Hypothalamus (tissue), 51 donors: ENCODE results near the gene HSPH1.

Source experiments
- DNase-seq, 51 donors: peaks; one replicate each; lab custom pipeline; 2025; lab: John Stamatoyannopoulos, UW

HSPH1 gene

GRCh38 chr13:31161557-31162150 is at the start of gene HSPH1:
HSPH1 (minus strand) TSS chr13:31161904; CDS start chr13:31161582, 322 bp downstream.
- DNase-seq: peak; percentile 63 to 100 (median 97)

- DNase-seq: no peak
Observed at GRCh38 chr13:31209841-31210210, 48.1 kb upstream of the HSPH1 start.

GRCh38 chr13:31209172-31209840 is 47.6 kb upstream of the HSPH1 start:
- peak in 30 of 51 donors; percentile 5 to 70 (median 35) for DNase-seq

- DNase-seq: no peak
Observed at GRCh38 chr13:31208559-31209122, 46.9 kb upstream of the HSPH1 start.

DNA sequence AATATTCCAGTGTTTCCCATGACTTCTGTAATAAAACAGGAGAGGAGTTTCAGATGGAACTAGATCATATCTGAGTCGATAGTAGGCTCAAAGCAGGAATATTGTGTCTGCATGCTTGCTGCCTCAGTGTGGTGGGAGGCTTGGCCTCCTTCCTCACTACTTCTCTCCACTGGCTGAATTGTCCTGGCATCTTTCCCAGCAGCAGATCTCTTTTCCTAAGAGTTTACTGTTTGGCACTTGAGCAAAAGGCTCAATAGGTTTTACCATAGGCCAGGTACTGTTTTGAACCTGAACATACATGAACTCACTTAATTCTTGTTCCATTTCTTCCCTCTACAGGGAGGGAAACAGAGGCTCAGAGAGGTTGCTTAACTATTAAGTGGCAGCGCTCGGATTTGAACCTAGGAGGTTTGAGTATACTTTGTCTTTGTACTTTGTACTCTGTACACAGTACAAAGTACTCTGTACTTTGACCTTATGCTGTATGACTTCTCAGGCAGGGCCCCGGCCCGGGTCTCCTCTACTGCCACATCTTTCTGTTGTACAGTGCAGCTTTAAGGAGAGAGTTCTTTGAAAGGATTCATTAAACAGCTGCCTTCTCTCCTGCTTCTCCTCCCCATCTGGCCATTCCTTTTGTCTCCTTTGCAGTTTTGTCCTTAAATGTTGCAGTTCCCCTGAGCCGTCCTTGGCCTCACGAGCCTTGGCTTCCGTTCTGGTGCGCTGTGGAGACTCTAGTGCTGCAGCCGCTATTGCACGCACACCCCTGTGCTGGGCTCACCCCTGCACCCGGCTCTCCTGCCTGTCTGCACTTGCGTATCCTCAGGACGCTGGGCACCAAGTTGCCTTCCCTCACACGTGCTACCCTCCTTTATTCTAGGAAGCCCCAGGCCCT is 46.2 kb upstream of the HSPH1 start:
- peak in 3 of 51 donors; percentile 7 to 9 (median 8) for DNase-seq

- DNase-seq: peak in 1 of 51 donors; percentile 25
Observed at GRCh38 chr13:31204592-31204991, 42.9 kb upstream of the HSPH1 start.

GRCh38 chr13:31201341-31202031 is 39.8 kb upstream of the HSPH1 start:
- DNase-seq: peak in 1 of 51 donors; percentile 12

DNA sequence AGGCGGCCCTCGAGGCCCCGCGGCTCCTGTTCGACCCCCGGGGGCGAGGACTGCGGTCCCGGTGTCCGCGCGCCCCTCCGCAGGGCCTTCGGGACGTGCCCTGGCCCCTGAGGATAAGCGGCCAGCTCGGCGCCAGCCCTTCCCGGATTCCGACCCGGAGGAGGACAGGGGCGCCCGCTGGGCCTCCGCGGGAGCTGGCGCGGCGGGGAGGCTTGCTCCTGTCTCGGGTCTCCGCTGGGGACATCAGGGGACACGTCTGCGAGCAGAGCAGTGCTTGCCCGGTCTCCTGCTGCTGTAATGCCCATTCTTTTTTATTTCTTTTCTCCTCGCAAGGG is 38.9 kb upstream of the HSPH1 start:
- peak in 25 of 51 donors; percentile 5 to 61 (median 44) for DNase-seq

DNA sequence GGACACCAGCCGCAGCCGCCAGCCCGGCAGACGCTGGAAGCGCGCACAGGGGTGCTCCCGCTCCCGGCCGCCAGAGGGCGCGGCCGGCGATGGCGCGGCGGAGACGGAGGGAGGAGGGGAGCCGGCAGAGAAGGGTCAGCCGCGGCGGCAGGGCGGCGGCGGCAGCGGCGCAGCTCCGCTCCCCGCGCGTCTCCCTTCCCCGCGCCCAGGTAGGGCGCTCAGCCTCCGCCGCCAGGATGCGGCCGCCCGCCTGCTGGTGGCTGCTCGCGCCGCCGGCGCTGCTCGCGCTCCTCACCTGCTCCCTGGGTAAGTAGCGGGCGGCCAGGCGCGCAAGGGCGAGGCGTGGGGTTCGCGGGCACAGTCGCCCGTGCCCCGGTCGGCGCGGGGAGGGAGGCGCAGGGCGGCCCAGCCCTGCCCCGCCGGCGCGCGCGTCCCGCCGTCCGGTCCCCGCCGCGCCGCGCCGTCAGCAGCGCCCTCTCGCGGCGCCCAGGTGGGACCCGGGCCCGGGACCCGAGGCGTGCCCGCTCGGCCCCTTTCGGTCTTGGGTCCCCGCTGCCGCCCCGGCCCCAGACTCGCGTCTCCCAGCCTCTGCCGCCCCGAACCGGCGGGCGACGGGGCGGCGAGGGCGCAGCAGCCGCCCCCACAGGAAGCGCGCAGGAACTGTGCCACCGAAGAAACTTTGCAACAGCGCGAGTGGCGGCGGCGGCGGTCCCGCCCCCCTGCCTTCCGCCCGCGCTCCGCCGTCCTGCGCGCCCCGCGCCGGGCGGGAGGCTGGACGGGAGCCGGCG is 38.3 kb upstream of the HSPH1 start, which contains the start of gene B3GLCT:
Gene B3GLCT, plus strand, starts transcription at position 127 of the 788 bp plus-strand sequence. Its CDS starts 110 bp downstream, at position 237.
- peak in 49 of 51 donors; percentile 7 to 81 (median 56) for DNase-seq

GRCh38 chr13:31199527-31199848 is 37.8 kb upstream of the HSPH1 start:
- DNase-seq: no peak

- no peak for DNase-seq
Observed at GRCh38 chr13:31198519-31198918, 36.8 kb upstream of the HSPH1 start.

DNA sequence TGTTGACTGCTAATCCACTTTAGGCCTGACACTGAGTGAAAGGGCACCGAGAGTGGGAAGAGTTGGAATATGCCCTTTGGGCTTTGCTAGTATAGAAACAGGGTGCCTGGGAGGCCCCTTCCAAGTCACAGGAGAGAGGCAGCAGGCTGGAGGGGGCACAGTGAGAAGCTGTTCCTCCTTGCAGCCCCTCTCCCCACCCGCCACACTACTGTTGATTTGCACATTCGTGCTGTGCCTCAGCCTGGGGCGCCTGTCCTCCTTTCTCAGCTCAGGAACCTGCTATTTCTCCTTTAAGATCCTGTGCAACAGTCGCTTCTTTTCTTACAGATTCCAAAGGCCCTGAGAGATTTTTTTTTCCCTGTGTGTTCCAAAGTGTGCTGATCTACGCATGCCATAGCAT is 35.3 kb upstream of the HSPH1 start:
- no peak for DNase-seq

DNA sequence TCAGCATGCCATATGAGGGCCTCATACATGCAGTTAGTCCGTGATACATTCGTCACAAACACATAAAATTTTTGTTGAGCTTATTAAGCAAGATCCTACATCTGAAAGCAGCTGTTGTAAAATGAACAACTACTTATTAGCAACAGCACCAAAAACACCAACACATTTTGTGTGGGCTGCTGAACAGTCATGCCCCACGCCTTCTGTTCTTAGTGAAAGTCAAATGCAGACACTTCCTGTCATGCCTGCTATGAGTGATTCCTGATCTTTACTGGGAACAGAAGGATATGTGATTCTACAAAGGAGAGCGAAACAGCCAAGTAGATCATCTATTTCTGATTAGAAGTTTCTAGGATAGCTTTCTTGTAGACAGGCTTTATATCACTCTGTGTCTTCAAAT is 33.9 kb upstream of the HSPH1 start:
- no peak for DNase-seq

DNA sequence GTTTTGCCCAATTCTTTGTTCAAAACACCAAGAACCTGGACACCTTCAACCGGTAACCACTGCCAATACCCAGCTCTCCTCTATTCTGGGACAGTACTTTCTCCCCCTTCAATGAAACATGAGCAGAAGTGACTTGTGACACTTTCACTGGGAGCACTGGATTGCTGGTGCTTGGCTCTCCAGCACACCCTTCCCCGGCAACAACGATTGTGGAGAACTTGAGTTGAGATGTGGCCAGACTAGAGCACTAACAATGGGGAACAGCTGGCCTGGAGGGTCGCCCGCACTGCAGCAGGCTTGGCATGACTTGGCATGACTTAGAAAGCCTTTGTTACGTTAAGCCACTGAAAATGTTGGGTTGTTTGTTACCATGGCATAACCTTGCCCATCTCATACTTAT is 30.6 kb upstream of the HSPH1 start:
- peak in 35 of 51 donors; percentile 3 to 84 (median 42) for DNase-seq

- DNase-seq: no peak
Observed at GRCh38 chr13:31191748-31192147, 30.0 kb upstream of the HSPH1 start.

DNA sequence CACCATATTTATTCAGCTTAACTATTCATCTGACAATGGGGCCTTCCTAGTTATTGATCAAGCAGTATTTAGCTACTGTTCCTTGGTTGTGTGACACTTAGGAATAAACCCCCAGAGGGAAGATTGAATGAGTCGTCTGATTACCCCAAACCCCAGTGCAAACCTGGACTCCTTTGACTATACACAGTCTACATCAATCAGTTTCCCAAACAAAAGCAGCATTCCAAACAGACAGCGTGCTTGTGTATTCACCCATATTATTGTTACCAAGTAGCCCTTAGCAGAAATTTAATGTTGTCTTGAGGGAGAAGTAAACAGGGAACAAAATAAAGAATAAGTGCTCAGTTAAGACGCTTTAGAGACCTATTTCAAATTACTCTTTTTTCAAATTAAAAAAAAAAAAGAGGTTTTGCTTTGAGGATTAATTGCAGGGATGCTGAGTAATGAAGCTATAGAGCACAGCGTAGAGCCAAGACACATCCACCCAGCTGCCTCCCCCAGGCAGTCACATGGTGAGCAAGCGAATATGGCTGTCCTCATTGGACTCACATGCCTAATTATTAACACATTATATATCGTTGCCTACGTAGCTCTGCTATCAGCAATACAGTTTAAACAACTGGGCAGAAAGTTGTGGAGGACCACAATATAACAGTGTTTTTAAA is 23.4 kb upstream of the HSPH1 start:
- DNase-seq: no peak

- DNase-seq: no peak
Observed at GRCh38 chr13:31184451-31184850, 22.7 kb upstream of the HSPH1 start.

GRCh38 chr13:31182987-31183386 is 21.3 kb upstream of the HSPH1 start:
- DNase-seq: no peak

GRCh38 chr13:31179754-31180153 is 18.1 kb upstream of the HSPH1 start:
- DNase-seq: no peak
